Activated CD8-positive, alpha-beta T cell treated with anti-CD3 and anti-CD28 coated beads, Interleukin-2, amount 10 ng/mL, durations not matched to agents 7 days and 5 days (primary cell): ENCODE results near the gene SHISA9. TPM values are rescaled to one million over a fixed set of nuclear protein-coding genes. Genes with fewer than 3 reads are reported as not detected.

Experiments
- ATAC-seq: fragments of 150-1000 bp; cut with Tn5 transposase; one replicate; pipeline ENCODE4 v1.10.0; 2021; ENCODE audit warnings: moderate library complexity
- CTCF ChIA-PET: fragments of 350-600 bp; sonication (Branson Sonifier 250); formaldehyde crosslinking; loops from one replicate; lab custom pipeline; 2021; ENCODE audit warnings: antibody characterized with exemption; lab: Charles Lee
- POLR2A ChIA-PET: fragments of 350-600 bp; sonication (Branson Sonifier 250); formaldehyde crosslinking; loops from one replicate; lab custom pipeline; 2021; ENCODE audit warnings: antibody characterized with exemption; lab: Charles Lee
- DNase-seq: peaks from one replicate; pipeline ENCODE4 v3.0.0-alpha.2; 2020
- H3K27ac Mint-ChIP-seq: one replicate; pipeline ENCODE4 v1.8.0; 2021; ENCODE audit warnings: mild to moderate bottlenecking, mixed read lengths
- H3K27me3 Mint-ChIP-seq: one replicate; pipeline ENCODE4 v1.8.0; 2021; ENCODE audit warnings: low read depth, mixed read lengths
- H3K36me3 Mint-ChIP-seq: one replicate; pipeline ENCODE4 v1.8.0; 2021; ENCODE audit warnings: low read depth, mixed read lengths
- H3K4me1 Mint-ChIP-seq: one replicate; pipeline ENCODE4 v1.8.0; 2021; ENCODE audit warnings: low read depth, mixed read lengths
- H3K4me3 Mint-ChIP-seq: one replicate; pipeline ENCODE4 v1.8.0; 2021; ENCODE audit warnings: mild to moderate bottlenecking, mixed read lengths
- H3K9me3 Mint-ChIP-seq: one replicate; pipeline ENCODE4 v1.8.0; 2022; ENCODE audit warnings: mixed read lengths; ENCODE audit not compliant: insufficient read depth
- total RNA-seq, 2 experiments: library from RNA; stranded (reverse); gene quantifications; one replicate each; pipeline ENCODE4 v1.2.3, GENCODE V29; 2021

The SHISA9 gene
- total RNA-seq, 2 experiments from 2014 or later, result not detected

DNA sequence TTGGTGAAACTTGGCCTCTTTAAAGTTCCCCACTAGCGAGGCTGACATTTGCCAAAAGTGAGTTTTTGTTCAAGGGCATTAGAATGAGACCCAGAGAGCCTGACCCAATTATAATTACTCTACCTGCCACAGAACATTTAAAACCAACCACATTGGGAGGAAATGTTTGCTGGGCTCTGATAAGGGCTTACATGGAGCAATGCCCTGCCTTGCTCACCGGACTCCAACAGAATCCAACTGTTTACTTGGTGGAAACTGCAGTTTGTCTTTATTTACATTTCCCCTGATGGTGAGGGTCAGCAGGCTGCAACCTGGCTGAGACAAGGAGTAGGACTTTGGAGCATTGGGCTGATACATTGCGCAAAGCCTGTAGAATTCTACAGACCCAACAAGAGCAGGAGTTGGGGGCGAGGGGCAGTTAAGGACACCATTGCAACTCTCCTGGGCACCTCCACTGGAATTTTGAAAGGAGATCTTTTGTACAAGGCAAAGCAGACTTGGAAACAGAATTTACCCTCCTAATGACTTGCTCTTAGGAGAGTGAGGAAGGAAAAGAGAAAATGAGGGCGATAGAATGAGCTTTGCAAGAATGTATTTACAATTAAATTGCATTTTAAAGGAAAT lies 368.6 kb downstream of the SHISA9 start:
- H3K4me3 Mint-ChIP-seq, result no peak overlapping the region
- peaks cover 10% of the 10 kb centered on the region for H3K9me3 Mint-ChIP-seq
- H3K27ac Mint-ChIP-seq, result no peak overlapping the region
- H3K36me3 Mint-ChIP-seq, result no peaks in the 10 kb centered on the region
- no peaks in the 10 kb centered on the region for H3K27me3 Mint-ChIP-seq
- POLR2A ChIA-PET, result no interaction called here
- no peaks in the 10 kb centered on the region for H3K4me1 Mint-ChIP-seq
- DNase-seq (no peak), ATAC-seq (no peak)
- CTCF ChIA-PET, result no interaction called here

DNA sequence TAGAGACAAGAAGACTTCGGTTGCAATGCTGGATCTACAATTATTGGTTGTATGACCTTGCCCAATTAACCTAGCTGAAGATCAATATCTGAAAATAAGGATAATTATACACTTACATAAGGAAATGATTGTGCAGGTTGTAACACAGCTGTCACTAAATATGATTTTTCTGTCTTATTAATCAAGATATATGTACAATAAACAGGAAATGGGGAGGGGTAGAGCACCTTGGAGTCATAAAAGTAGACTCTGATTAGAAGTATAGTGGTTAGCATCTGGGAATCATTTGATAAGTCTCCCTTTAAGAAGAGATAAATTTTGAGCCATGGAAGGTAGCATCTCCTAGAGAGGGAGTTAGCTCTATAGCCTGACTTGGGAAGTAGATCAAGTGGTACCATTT lies 369.2 kb downstream of the SHISA9 start:
- H3K27ac Mint-ChIP-seq, result no peak overlapping the region
- H3K4me1 Mint-ChIP-seq, result no peaks in the 10 kb centered on the region
- no peak overlapping the region for H3K4me3 Mint-ChIP-seq
- no peak for ATAC-seq
- H3K9me3 Mint-ChIP-seq, result peaks cover 10% of the 10 kb centered on the region
- CTCF ChIA-PET, result no interaction called here
- POLR2A ChIA-PET, result no interaction called here
- no peak for DNase-seq
- no peaks in the 10 kb centered on the region for H3K36me3 Mint-ChIP-seq
- no peaks in the 10 kb centered on the region for H3K27me3 Mint-ChIP-seq

DNA sequence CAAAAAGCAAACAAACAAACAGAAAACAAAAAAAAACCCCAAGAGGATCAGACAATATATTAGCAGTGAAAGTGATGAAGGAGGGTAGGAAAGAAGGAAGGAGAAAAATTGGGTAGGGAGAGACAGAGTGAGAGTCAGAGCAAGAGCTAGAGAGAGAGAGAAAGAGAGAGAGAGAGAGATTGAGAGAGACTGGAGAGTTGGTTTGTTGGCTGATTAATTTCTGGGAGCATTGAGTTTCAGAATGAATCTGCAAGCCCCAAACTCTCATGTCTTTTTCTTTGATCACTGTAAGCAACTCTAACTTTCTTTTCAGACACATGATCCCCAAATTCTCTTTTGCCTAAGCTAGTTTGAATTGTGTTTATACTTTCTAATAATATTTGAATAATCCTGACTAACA lies 388.1 kb downstream of the SHISA9 start:
- no peak for ATAC-seq
- Mint-ChIP-seq H3K36me3 (no peaks in the 10 kb centered on the region), H3K4me3 (no peak overlapping the region), H3K27ac (no peak overlapping the region), H3K4me1 (no peaks in the 10 kb centered on the region), H3K9me3 (peaks cover 3% of the 10 kb centered on the region), H3K27me3 (no peaks in the 10 kb centered on the region)
- ChIA-PET POLR2A (no interaction called here), CTCF (no interaction called here)
- no peak for DNase-seq

Other genes with a start within 250 kb of the SHISA9 start
- 10 to 100 TPM; 12.7 to 13.5 TPM for gene CPPED1, start 97.7 kb upstream of the SHISA9 start, total RNA-seq